K562 (cell line): Measurements from ENCODE around the gene DNAJC11. TPM values are rescaled to one million over a fixed set of nuclear protein-coding genes. Genes with fewer than 3 reads are reported as not detected.

ENCODE experiments used
- CBFA2T2 ChIP-seq: fragments of 450-650 bp; conservative IDR thresholded peaks from 2 replicates; pipeline ENCODE4 v1.6.1; 2017; ENCODE audit warnings: mild to moderate bottlenecking
- CEBPG ChIP-seq, 3 experiments: fragments of 200-800 bp in 1 of 3; sonication (Bioruptor generic) in 1 of 3; sonication (generic) in 1 of 3; formaldehyde crosslinking in 1 of 3; IDR thresholded peaks in 2 of 3; conservative IDR thresholded peaks in 1 of 3; 2 replicates each; pipeline versions ENCODE4 v1.6.1 to v1.8.0; 2016 to 2022; ENCODE audit warnings: missing compliant biosample characterization in 2 of 3, missing genetic modification characterization in 2 of 3, mild to moderate bottlenecking in 1 of 3, missing genetic modification reagents in 1 of 3
- CTCFL ChIP-seq: IDR thresholded peaks from 2 replicates; pipeline ENCODE4 v1.6.1; 2011; ENCODE audit warnings: borderline replicate concordance, low read depth, mild to moderate bottlenecking, moderate library complexity, low read length; ENCODE audit not compliant: insufficient read depth, poor library complexity, severe bottlenecking
- EHMT2 ChIP-seq: fragments of 450-650 bp; IDR thresholded peaks from 2 replicates; pipeline ENCODE4 v1.6.1; 2018; ENCODE audit warnings: antibody characterized with exemption
- LCOR ChIP-seq: sonication (generic); formaldehyde crosslinking; IDR thresholded peaks from 2 replicates; pipeline ENCODE4 v1.8.0; 2022; ENCODE audit warnings: mild to moderate bottlenecking, missing genetic modification reagents
- MTF1 ChIP-seq: fragments of 250-450 bp; sonication (Bioruptor Pico); IDR thresholded peaks from 2 replicates; pipeline ENCODE4 v1.9.0; 2021; ENCODE audit warnings: moderate library complexity, mild to moderate bottlenecking, inconsistent platforms, borderline replicate concordance
- RBM15 ChIP-seq: fragments of 200-400 bp; formaldehyde crosslinking; IDR thresholded peaks from 2 replicates; pipeline ENCODE4 v1.6.1; 2018; ENCODE audit warnings: mild to moderate bottlenecking, low read length, moderate library complexity; ENCODE audit not compliant: insufficient read depth
- SIN3A ChIP-seq, 2 experiments: fragments of 150-350 bp in 1 of 2; IDR thresholded peaks; 2 replicates each; pipeline ENCODE4 v1.6.1; 2011 to 2016; ENCODE audit warnings: borderline replicate concordance in 2 of 2, low read depth in 2 of 2, low read length in 2 of 2, mild to moderate bottlenecking in 2 of 2, moderate library complexity in 2 of 2; ENCODE audit not compliant: control insufficient read depth in 1 of 2
- SIX5 ChIP-seq, 2 experiments: IDR thresholded peaks; 2 replicates each; pipeline ENCODE4 v1.6.1; 2011; ENCODE audit warnings: low read length in 2 of 2, borderline replicate concordance in 1 of 2, low read depth in 1 of 2, mild to moderate bottlenecking in 1 of 2, moderate library complexity in 1 of 2; ENCODE audit not compliant: insufficient read depth in 1 of 2
- SNRNP70 ChIP-seq: fragments of 200-400 bp; formaldehyde crosslinking; optimal IDR thresholded peaks from 2 replicates; pipeline ENCODE3; 2017; ENCODE audit warnings: low read depth, low read length
- polyA plus RNA-seq, 8 experiments: library from polyadenylated mRNA; depleted of rRNA in 4 of 8; stranded (reverse) in 5 of 8; unstranded in 3 of 8; fragments of >200 nt; fragmentation: Nextera tagmentation in 2 of 8; fragmentation: Illumina TruSeq in 1 of 8; extraction: Ambion mirVana in 2 of 8; extraction: Trizol in 1 of 8; gene quantifications; 2 replicates each; pipeline versions ENCODE4 v1.2.1 to v1.2.3, GENCODE V29; 2011 to 2014; ENCODE audit warnings: inconsistent platforms in 1 of 8, missing spikeins in 1 of 8
- total RNA-seq, 7 experiments: library from RNA; depleted of rRNA in 6 of 7; stranded (reverse); fragments of >200 nt in 6 of 7; fragmentation: Illumina TruSeq in 2 of 7; extraction: Trizol in 2 of 7; gene quantifications; 2 replicates each; pipeline versions ENCODE4 v1.2.1 to v1.2.3, GENCODE V29; 2011 to 2021; ENCODE audit warnings: low replicate concordance in 1 of 7
- TF ChIP-seq, protein P1 (sequence below): fragments of 250-450 bp; sonication (Bioruptor Pico); IDR thresholded peaks from 2 replicates; pipeline ENCODE4 v1.4.0; 2020; ENCODE audit warnings: mild to moderate bottlenecking, moderate library complexity

The DNAJC11 gene
- total and polyA plus RNA-seq, 9 of the 15 experiments (the other 6 are each of a cell fraction or from before 2014, with no cell fraction given): 14.1 to 123 (median 76.6) TPM

DNA sequence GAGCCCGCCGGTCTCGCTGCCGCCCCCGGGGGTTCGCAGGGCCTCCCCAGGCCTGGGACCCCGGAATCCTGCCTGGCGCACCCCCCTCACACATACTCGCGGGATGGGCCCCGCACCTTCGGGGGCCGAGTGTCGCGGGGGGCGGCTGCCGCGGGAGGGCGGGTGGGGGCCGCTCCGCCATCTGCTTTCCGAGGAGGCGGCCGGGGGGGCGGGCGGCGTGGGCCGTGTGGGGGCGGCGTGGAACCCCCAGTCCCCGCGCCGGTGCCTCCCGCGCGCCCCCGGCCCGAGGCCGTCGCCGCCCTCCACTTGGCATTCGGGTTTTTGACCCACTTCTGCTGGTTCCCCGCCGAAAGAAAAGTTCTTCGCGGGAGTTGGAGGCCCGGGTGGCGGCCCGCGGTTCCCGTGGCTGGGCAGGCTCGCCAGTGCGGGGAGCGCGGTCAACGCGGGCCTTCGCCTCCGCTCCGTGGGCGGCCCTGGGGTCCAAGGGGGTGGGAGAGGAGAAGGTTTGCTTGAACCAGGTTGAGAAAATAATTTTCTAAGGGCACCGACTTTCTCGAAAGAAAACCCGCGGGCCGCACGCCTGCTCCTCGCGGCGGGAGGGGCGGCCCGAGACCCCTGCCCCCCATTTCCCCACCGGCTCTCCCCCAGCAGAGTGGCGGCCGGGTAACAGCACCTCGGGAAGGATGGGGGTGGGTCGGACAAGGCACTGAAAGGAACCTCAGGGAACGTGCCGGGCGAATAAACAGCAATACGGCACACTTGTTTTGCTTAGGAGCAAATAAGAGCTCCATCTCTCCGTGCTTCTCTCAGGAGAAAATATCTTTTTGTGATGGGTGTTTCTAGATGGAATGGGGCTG, 86.5 kb downstream of the DNAJC11 start (continued):
- TF ChIP-seq SNRNP70 (no peak), CTCFL (no peak), LCOR (CRISPR knock-in tag) (no peak), MTF1 (CRISPR knock-in tag) (no peak), SIN3A (IDR thresholded peaks at IDR 0.05; ENCODE audit: borderline replicate concordance in 2 of 2, control insufficient read depth in 1 of 2, low read depth in 2 of 2, low read length in 2 of 2) (no peak; a peak in 1 of 4 replicates), RBM15 (no peak), SIX5 (IDR thresholded peaks at IDR 0.05; ENCODE audit: borderline replicate concordance in 1 of 2, insufficient read depth in 1 of 2, low read depth in 1 of 2, low read length in 2 of 2) (no peak), EHMT2 (no peak), CEBPG (CRISPR knock-in tag; IDR thresholded peaks at IDR 0.05) (no peak), CEBPG (tag; conservative IDR thresholded peaks at IDR 0.05 in 1 of 2, IDR thresholded peaks at IDR 0.05 in 1 of 2) (no peak), CBFA2T2 (no peak)
- TF ChIP-seq, protein P1, sequence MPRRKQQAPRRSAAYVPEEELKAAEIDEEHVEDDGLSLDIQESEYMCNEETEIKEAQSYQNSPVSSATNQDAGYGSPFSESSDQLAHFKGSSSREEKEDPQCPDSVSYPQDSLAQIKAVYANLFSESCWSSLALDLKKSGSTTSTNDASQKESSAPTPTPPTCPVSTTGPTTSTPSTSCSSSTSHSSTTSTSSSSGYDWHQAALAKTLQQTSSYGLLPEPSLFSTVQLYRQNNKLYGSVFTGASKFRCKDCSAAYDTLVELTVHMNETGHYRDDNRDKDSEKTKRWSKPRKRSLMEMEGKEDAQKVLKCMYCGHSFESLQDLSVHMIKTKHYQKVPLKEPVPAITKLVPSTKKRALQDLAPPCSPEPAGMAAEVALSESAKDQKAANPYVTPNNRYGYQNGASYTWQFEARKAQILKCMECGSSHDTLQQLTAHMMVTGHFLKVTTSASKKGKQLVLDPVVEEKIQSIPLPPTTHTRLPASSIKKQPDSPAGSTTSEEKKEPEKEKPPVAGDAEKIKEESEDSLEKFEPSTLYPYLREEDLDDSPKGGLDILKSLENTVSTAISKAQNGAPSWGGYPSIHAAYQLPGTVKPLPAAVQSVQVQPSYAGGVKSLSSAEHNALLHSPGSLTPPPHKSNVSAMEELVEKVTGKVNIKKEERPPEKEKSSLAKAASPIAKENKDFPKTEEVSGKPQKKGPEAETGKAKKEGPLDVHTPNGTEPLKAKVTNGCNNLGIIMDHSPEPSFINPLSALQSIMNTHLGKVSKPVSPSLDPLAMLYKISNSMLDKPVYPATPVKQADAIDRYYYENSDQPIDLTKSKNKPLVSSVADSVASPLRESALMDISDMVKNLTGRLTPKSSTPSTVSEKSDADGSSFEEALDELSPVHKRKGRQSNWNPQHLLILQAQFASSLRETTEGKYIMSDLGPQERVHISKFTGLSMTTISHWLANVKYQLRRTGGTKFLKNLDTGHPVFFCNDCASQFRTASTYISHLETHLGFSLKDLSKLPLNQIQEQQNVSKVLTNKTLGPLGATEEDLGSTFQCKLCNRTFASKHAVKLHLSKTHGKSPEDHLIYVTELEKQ: no peak
